ENCODE data around the gene ATP13A2. TPM values are rescaled to one million over a fixed set of nuclear protein-coding genes. Genes with fewer than 3 reads are reported as not detected.

The ATP13A2 gene
- total and polyA plus RNA-seq, 2 donors (not counting 1 experiment from before 2014, with no cell fraction given), result 41.6 to 51.8 TPM

DNA sequence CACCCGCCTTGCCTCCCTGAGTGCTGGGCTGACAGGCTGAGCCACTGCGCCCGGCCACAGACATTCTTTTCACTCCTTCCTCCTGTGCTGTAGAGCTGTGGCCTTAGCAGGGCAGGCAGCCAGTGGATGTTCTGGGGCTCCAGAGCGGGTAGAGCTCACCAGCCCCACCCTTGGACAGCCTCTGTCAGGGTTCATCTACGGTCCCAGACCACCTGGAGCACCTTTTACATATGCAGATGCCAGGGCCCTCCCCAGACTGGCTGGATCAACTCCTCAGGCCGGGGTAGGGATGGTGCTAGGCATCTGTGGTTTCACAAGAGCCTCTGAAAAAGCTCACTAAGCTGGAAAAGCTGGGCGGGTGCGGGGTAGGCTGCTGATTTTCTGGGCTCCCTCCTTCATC lies 4.6 kb downstream of the ATP13A2 start:
- POLR2A ChIA-PET, result no interaction called here
- intact Hi-C loops (cut with micrococcal nuclease), result no loop called here
- H2AFZ ChIP-seq (ENCODE audit: insufficient read depth, low read depth, low read length, poor library complexity, severe bottlenecking), result no peak overlapping the region
- H3K4me1 Mint-ChIP-seq, result peaks cover 22% of the 10 kb centered on the region
- H3K4me1 ChIP-seq (ENCODE audit: control insufficient read depth in 2 of 2, insufficient read depth in 2 of 2, low read length in 2 of 2), result peaks cover 19 to 28% of the 10 kb centered on the region in 2 donors
- no peaks in the 10 kb centered on the region for H3K9me3 ChIP-seq (ENCODE audit: control extremely low read depth in 1 of 3, control insufficient read depth in 2 of 3, insufficient read depth in 1 of 3, low read length in 2 of 3)
- ATAC-seq (ENCODE audit: low read depth), result no peak
- H3K4me2 ChIP-seq (replicated peaks; ENCODE audit: low read depth, low read length, poor library complexity, severe bottlenecking), result no peak overlapping the region
- H3K27ac Mint-ChIP-seq, result no peak overlapping the region
- CTCF ChIA-PET, result interaction anchor here (0.7 kb wide), 1 partner anchor 414 kb away, joined by 3 read pairs; no protein-coding TSS in a partner anchor
- DNase-seq, result no peak
- no peaks in the 10 kb centered on the region for H3K27me3 Mint-ChIP-seq
- peaks cover 37% of the 10 kb centered on the region for H4K20me1 ChIP-seq (ENCODE audit: control insufficient read depth, insufficient read depth, low read length, poor library complexity, severe bottlenecking)
- no peak overlapping the region for H3K4me3 Mint-ChIP-seq
- peaks cover 36% of the 10 kb centered on the region for H3K79me2 ChIP-seq (ENCODE audit: control insufficient read depth, insufficient read depth, low read length)
- TF ChIP-seq EZH2 (IDR thresholded peaks at IDR 0.05; ENCODE audit: borderline replicate concordance, insufficient read depth, low read depth, low read length, poor library complexity, severe bottlenecking), result no peak
- TF ChIP-seq, protein P1, sequence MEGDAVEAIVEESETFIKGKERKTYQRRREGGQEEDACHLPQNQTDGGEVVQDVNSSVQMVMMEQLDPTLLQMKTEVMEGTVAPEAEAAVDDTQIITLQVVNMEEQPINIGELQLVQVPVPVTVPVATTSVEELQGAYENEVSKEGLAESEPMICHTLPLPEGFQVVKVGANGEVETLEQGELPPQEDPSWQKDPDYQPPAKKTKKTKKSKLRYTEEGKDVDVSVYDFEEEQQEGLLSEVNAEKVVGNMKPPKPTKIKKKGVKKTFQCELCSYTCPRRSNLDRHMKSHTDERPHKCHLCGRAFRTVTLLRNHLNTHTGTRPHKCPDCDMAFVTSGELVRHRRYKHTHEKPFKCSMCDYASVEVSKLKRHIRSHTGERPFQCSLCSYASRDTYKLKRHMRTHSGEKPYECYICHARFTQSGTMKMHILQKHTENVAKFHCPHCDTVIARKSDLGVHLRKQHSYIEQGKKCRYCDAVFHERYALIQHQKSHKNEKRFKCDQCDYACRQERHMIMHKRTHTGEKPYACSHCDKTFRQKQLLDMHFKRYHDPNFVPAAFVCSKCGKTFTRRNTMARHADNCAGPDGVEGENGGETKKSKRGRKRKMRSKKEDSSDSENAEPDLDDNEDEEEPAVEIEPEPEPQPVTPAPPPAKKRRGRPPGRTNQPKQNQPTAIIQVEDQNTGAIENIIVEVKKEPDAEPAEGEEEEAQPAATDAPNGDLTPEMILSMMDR (IDR thresholded peaks at IDR 0.05), result no peak
- no peak overlapping the region for H3K27ac ChIP-seq (ENCODE audit: low read length in 2 of 2)
- 93% methylated on average over 6 of the region's 8 CpGs for WGBS (ENCODE audit: insufficient coverage)
- H3K27me3 ChIP-seq (replicated peaks in 1 of 4; ENCODE audit: control extremely low read depth in 1 of 4, control insufficient read depth in 3 of 4, insufficient read depth in 4 of 4, low read length in 3 of 4), result no peaks in the 10 kb centered on the region
- no peak overlapping the region for H3K4me3 ChIP-seq (ENCODE audit: control extremely low read depth in 1 of 5, extremely low read depth in 1 of 5, insufficient read depth in 1 of 5, low read depth in 2 of 5, low read length in 4 of 5)
- no peak overlapping the region for H3K9ac ChIP-seq (ENCODE audit: low read length)
- no peaks in the 10 kb centered on the region for H3K9me3 Mint-ChIP-seq (ENCODE audit: insufficient read depth)
- H3K36me3 ChIP-seq (replicated peaks in 1 of 2; ENCODE audit: control extremely low read depth in 1 of 2, control insufficient read depth in 1 of 2, extremely low read depth in 1 of 2, insufficient read depth in 2 of 2, low read length in 1 of 2), result peaks cover 3 to 14% of the 10 kb centered on the region in 2 experiments

DNA sequence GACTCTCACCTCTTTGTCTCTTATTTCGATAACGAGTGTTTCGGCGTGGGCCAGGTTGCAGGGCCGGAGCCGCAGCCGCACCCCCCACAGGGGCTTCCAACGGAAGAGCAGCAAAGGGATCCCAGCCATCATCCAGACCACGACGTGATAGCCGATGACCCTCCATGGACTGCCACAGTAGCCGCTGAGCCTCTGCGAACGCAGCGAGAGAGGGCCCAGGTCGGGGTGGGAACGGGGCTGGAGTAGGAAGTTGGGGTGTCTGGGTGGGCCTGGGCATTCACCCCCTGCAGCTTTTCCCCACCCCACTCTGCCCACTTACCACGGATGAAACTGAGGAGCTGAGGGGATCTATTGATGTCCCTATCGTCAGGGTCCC lies 6.4 kb downstream of the ATP13A2 start:
- Histone ChIP-seq H3K4me1 (ENCODE audit: control insufficient read depth in 2 of 2, insufficient read depth in 2 of 2, low read length in 2 of 2) (peaks cover 9 to 15% of the 10 kb centered on the region in 2 donors), H3K9me3 (ENCODE audit: control extremely low read depth in 1 of 3, control insufficient read depth in 2 of 3, insufficient read depth in 1 of 3, low read length in 2 of 3) (no peaks in the 10 kb centered on the region), H3K4me3 (ENCODE audit: control extremely low read depth in 1 of 5, extremely low read depth in 1 of 5, insufficient read depth in 1 of 5, low read depth in 2 of 5, low read length in 4 of 5) (no peak overlapping the region), H4K20me1 (ENCODE audit: control insufficient read depth, insufficient read depth, low read length, poor library complexity, severe bottlenecking) (peaks cover 29% of the 10 kb centered on the region), H3K27ac (ENCODE audit: low read length in 2 of 2) (no peak overlapping the region), H2AFZ (ENCODE audit: insufficient read depth, low read depth, low read length, poor library complexity, severe bottlenecking) (no peak overlapping the region), H3K4me2 (replicated peaks; ENCODE audit: low read depth, low read length, poor library complexity, severe bottlenecking) (no peak overlapping the region), H3K27me3 (replicated peaks in 1 of 4; ENCODE audit: control extremely low read depth in 1 of 4, control insufficient read depth in 3 of 4, insufficient read depth in 4 of 4, low read length in 3 of 4) (no peaks in the 10 kb centered on the region), H3K9ac (ENCODE audit: low read length) (no peak overlapping the region), H3K36me3 (replicated peaks in 1 of 2; ENCODE audit: control extremely low read depth in 1 of 2, control insufficient read depth in 1 of 2, extremely low read depth in 1 of 2, insufficient read depth in 2 of 2, low read length in 1 of 2) (peaks cover 3 to 14% of the 10 kb centered on the region in 2 experiments), H3K79me2 (ENCODE audit: control insufficient read depth, insufficient read depth, low read length) (peaks cover 23% of the 10 kb centered on the region)
- peaks cover 11% of the 10 kb centered on the region for H3K4me1 Mint-ChIP-seq
- DNase-seq (no peak), ATAC-seq (ENCODE audit: low read depth) (no peak)
- 99% methylated on average over 11 of the region's 19 CpGs for WGBS (ENCODE audit: insufficient coverage)
- ChIA-PET POLR2A (no interaction called here), CTCF (no interaction called here)
- no peak overlapping the region for H3K4me3 Mint-ChIP-seq
- TF ChIP-seq, protein P1 (IDR thresholded peaks at IDR 0.05), result no peak
- no peak for TF ChIP-seq EZH2 (IDR thresholded peaks at IDR 0.05; ENCODE audit: borderline replicate concordance, insufficient read depth, low read depth, low read length, poor library complexity, severe bottlenecking)
- no peak overlapping the region for H3K27ac Mint-ChIP-seq
- no peaks in the 10 kb centered on the region for H3K27me3 Mint-ChIP-seq
- intact Hi-C loops (cut with micrococcal nuclease), result no loop called here
- H3K9me3 Mint-ChIP-seq (ENCODE audit: insufficient read depth), result no peaks in the 10 kb centered on the region

Measured in B cell (primary cell).